HUES48 (cell line): ENCODE data around the gene HDAC1.
A peak's percentile ranks its signal among the peaks of the same experiment; 100 is the strongest.
"Not testable (repeated sequence)": the region's sequence is repeated elsewhere in the genome, so short reads cannot be mapped to it uniquely, and the experiment has no call there.

Experiments used
- H3K27ac ChIP-seq: one replicate; pipeline ENCODE4 v1.7.0; 2013; ENCODE audit warnings: low read depth, low read length, inconsistent platforms
- H3K27me3 ChIP-seq: 2 replicates; pipeline ENCODE4 v1.6.1; 2013; ENCODE audit warnings: mild to moderate bottlenecking, low read length; ENCODE audit not compliant: control insufficient read depth, insufficient read depth
- H3K36me3 ChIP-seq: 2 replicates; pipeline ENCODE4 v1.6.1; 2013; ENCODE audit warnings: low read length; ENCODE audit not compliant: control insufficient read depth, insufficient read depth
- H3K4me1 ChIP-seq: 2 replicates; pipeline ENCODE4 v1.6.1; 2013; ENCODE audit warnings: mild to moderate bottlenecking, low read length; ENCODE audit not compliant: control insufficient read depth, insufficient read depth
- H3K4me3 ChIP-seq: 2 replicates; pipeline ENCODE4 v1.5.1; 2013; ENCODE audit warnings: mild to moderate bottlenecking, low read depth, low read length
- H3K9ac ChIP-seq: 2 replicates; pipeline ENCODE4 v1.6.1; 2013; ENCODE audit warnings: mild to moderate bottlenecking, low read depth, low read length, moderate library complexity
- H3K9me3 ChIP-seq: 2 replicates; pipeline ENCODE4 v1.6.1; 2013; ENCODE audit warnings: low read length; ENCODE audit not compliant: control insufficient read depth, insufficient read depth

Gene HDAC1

GRCh38 chr1:32256473-32257226 lies 35.2 kb upstream of the HDAC1 start:
- H3K4me1 ChIP-seq = no peaks in the 10 kb centered on the region
- no peak overlapping the region for H3K4me3 ChIP-seq
- no peaks in the 10 kb centered on the region for H3K27me3 ChIP-seq
- H3K9ac ChIP-seq = no peak overlapping the region
- H3K36me3 ChIP-seq = no peaks in the 10 kb centered on the region
- no peak overlapping the region for H3K27ac ChIP-seq
- no peaks in the 10 kb centered on the region for H3K9me3 ChIP-seq

GRCh38 chr1:32257227-32257508 lies 34.7 kb upstream of the HDAC1 start:
- no peak overlapping the region for H3K9ac ChIP-seq
- no peaks in the 10 kb centered on the region for H3K9me3 ChIP-seq
- H3K4me1 ChIP-seq = no peaks in the 10 kb centered on the region
- H3K27ac ChIP-seq = no peak overlapping the region
- H3K36me3 ChIP-seq = no peaks in the 10 kb centered on the region
- H3K27me3 ChIP-seq = no peaks in the 10 kb centered on the region
- no peak overlapping the region for H3K4me3 ChIP-seq

GRCh38 chr1:32263236-32263593 lies 28.7 kb upstream of the HDAC1 start:
- H3K27ac ChIP-seq, H3K9ac ChIP-seq, H3K9me3 ChIP-seq, H3K4me3 ChIP-seq, H3K36me3 ChIP-seq, H3K4me1 ChIP-seq, H3K27me3 ChIP-seq: not testable (repeated sequence)

GRCh38 chr1:32263744-32264143 lies 28.1 kb upstream of the HDAC1 start:
- H3K27ac ChIP-seq = no peak overlapping the region
- H3K36me3 ChIP-seq = no peaks in the 10 kb centered on the region
- no peak overlapping the region for H3K4me3 ChIP-seq
- no peaks in the 10 kb centered on the region for H3K27me3 ChIP-seq
- 0 out of 2 replicates have a peak, but pooled peaks cover 7% of the 10 kb centered on the region for H3K4me1 ChIP-seq
- H3K9ac ChIP-seq = no peak overlapping the region
- H3K9me3 ChIP-seq = no peaks in the 10 kb centered on the region

GRCh38 chr1:32265846-32266245 lies 26.0 kb upstream of the HDAC1 start:
- Histone ChIP-seq H3K27ac (no peak overlapping the region), H3K36me3 (no peaks in the 10 kb centered on the region), H3K4me1 (0 out of 2 replicates have a peak, but pooled peaks cover 7% of the 10 kb centered on the region), H3K4me3 (no peak overlapping the region), H3K27me3 (no peaks in the 10 kb centered on the region), H3K9ac (no peak overlapping the region), H3K9me3 (no peaks in the 10 kb centered on the region)

- no peaks in the 10 kb centered on the region for H3K36me3 ChIP-seq
- no peak overlapping the region for H3K9ac ChIP-seq
- H3K4me1 ChIP-seq = 0 out of 2 replicates have a peak, but pooled peaks cover 7% of the 10 kb centered on the region
- H3K27me3 ChIP-seq = no peaks in the 10 kb centered on the region
- H3K27ac ChIP-seq = no peak overlapping the region
- no peak overlapping the region for H3K4me3 ChIP-seq
- no peaks in the 10 kb centered on the region for H3K9me3 ChIP-seq
Observed at GRCh38 chr1:32266921-32267591, 24.8 kb upstream of the HDAC1 start.

- no peaks in the 10 kb centered on the region for H3K36me3 ChIP-seq
- no peak overlapping the region for H3K27ac ChIP-seq
- peaks cover 18% of the 10 kb centered on the region for H3K4me1 ChIP-seq
- no peak overlapping the region for H3K9ac ChIP-seq
- no peak overlapping the region for H3K4me3 ChIP-seq
- H3K27me3 ChIP-seq = no peaks in the 10 kb centered on the region
- no peaks in the 10 kb centered on the region for H3K9me3 ChIP-seq
Observed at GRCh38 chr1:32269744-32270143, 22.1 kb upstream of the HDAC1 start.

- H3K4me1 ChIP-seq = peaks cover 24% of the 10 kb centered on the region
- no peaks in the 10 kb centered on the region for H3K9me3 ChIP-seq
- H3K27ac ChIP-seq = no peak overlapping the region
- no peaks in the 10 kb centered on the region for H3K36me3 ChIP-seq
- no peak overlapping the region for H3K9ac ChIP-seq
- H3K27me3 ChIP-seq = no peaks in the 10 kb centered on the region
- H3K4me3 ChIP-seq = no peak overlapping the region
Observed at GRCh38 chr1:32272557-32273390, 19.1 kb upstream of the HDAC1 start.

GRCh38 chr1:32273391-32274208 lies 18.3 kb upstream of the HDAC1 start:
- no peaks in the 10 kb centered on the region for H3K9me3 ChIP-seq
- peak overlapping the region; percentile 35; the same call in 1 of the 2 replicates for H3K4me3 ChIP-seq
- 0 out of 2 replicates have a peak, but pooled peaks cover 2% of the 10 kb centered on the region for H3K36me3 ChIP-seq
- peak overlapping the region; percentile 71 for H3K27ac ChIP-seq
- H3K9ac ChIP-seq = peak overlapping the region; percentile 20; the same call in 1 of the 2 replicates
- H3K4me1 ChIP-seq = peaks cover 24% of the 10 kb centered on the region
- H3K27me3 ChIP-seq = no peaks in the 10 kb centered on the region

GRCh38 chr1:32274646-32275340 lies 17.1 kb upstream of the HDAC1 start:
- H3K27ac ChIP-seq = peak overlapping the region; percentile 59

More at GRCh38 chr1:32274646-32275340, 17.1 kb upstream of the HDAC1 start:
- no peaks in the 10 kb centered on the region for H3K9me3 ChIP-seq
- H3K9ac ChIP-seq = no peak overlapping the region
- peaks cover 24% of the 10 kb centered on the region for H3K4me1 ChIP-seq
- H3K4me3 ChIP-seq = peak overlapping the region; percentile 43
- peaks cover 7% of the 10 kb centered on the region; the same call in 1 of the 2 replicates for H3K36me3 ChIP-seq
- no peaks in the 10 kb centered on the region for H3K27me3 ChIP-seq
